Embryonic facial prominence (tissue), 1 donor: Measurements from ENCODE around the gene AMER2.
"Not testable (repeated sequence)": the region's sequence is repeated elsewhere in the genome, so short reads cannot be mapped to it uniquely, and the experiment has no call there.

Experiments
- DNase-seq: peaks from one replicate; pipeline ENCODE4 v3.0.0-alpha.2; 2016; ENCODE audit errors: extremely low spot score

AMER2 gene

DNA sequence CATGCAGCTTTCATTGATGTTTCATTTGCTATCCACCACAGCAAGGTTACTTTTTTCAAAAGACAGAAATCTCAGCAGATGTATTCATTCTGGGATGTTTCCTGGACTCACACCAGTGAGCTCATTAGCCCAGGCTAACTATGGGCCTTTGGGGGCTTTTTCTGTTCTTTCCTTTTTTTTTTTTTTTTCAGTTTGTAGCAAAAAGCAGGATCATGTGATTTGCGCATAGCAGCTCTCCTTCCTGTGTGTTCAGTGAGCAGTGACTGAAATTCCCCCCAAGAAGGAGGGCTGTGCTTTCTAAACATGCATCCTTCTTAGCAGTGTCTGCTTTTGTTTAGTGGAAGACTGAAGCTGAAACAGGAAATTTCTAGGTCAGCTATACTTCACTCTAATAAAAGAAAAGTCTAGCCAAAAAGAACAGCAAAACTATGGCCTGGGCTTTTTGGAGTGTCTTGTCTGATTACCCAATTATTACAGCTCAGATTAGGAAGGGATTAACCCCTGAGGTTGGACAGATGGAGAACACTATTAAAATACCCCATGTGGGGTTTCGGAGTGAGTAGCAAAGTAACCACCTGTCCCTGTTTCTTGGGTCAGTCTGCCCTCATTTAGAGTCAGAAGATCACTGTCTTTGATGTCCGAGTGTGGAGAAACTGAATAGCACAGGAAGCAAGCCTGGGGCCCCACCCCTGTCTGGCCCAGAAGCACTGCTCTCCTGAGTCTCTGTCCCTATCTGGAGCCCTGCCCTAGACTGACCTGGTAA lies 8.9 kb upstream of the AMER2 start:
- peak; percentile 22 for DNase-seq

DNA sequence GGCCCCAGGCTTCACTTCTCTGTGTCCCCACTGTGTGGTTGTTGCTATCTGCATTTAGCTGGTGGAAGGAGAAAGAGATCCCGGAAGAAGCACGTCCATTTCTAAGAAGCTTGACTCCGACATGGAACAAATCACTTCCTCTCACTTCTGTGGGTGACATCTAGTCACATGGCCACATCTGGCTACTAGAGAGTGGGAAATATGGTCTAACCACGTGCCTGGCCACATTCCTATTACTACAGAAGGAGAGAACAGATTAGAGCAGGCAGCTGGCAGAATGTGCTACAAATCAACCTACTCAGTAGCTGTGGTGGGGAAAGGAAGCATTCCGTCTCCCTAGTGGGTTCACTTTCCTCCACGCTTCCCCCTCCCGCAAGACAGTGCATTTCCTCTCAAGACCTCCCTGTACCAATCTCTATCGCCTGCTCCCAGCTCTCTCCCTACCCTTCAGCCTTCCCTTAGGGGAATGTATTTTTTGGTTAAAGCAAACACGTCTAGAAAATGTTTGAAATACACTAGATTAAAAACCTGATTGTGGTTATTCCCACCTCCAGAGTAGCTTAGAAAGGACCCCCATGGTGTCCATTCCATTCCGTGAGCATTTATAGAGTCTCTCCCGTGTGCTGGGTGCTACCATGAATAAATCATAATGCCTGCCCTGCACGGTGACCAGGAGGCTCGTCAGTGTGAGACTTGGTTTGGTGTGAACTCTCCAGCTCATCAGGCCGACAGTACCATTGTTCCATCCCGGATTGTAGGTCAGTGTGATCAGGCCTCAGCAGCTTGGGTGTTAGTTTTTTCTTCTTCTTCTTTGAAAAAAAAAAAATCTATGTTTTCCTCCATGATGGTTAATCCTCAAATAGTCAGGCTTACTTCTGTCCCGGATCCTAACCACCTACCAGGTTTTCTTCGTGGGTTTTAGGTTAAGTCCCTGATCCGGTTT lies 8.0 kb upstream of the AMER2 start:
- DNase-seq = no peak

DNA sequence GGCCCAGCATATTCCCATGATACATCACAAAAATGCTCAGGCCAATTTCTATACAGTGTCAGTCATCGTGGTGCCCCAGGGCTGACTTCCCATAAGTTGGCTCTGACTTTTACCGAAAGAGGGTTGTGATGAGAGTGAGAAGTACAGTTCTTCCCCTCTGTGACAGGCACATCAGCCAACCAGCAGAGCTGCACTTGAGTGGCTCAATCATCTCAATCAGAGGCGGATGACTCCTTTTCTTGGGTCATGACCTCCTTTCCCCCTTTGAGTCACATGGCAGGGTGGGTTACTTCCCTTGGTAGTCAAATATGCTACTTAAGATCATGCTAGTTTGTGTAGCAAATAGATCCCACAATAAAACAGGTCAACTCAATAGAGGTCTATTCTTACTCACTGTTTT lies 6.9 kb upstream of the AMER2 start:
- no peak for DNase-seq

DNA sequence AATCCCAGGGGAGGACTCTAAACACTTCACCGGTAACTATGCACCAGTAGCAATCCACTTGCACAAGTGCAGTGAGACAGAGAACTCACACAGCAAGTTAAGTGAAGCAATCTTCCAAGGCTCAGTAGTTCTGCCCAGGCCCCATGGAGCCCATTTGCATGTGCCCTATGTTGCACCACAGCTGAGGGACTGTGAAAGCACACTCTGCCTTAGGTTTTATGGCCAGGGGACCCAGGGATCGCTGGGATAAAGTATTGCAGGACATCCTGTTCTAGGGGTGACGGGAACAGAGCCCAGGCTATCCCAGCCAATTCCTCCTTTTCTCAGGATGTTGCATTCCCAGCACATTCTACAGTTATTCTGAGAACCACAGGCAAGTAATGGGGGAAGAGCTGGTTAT lies 6.0 kb upstream of the AMER2 start:
- DNase-seq = no peak

DNA sequence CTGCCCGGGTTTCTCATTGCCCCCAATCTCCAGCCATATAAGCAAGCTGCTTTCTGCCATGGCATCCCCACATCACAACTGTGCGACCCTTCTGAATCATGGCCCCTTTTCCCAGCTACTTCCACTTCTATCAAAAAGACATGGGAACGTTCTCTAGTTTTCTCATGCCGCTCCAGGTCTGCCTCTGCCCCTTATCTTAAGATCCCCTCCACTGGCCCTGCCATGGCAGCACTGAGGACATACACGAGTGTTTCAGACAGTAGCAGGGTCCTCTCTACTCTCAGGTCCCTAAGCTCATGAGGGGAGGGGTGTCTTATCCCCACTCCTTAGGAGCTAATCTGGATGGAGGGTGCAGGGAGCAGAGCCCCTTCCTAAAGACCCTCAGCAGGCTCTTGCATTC lies 5.5 kb upstream of the AMER2 start:
- DNase-seq = no peak

DNA sequence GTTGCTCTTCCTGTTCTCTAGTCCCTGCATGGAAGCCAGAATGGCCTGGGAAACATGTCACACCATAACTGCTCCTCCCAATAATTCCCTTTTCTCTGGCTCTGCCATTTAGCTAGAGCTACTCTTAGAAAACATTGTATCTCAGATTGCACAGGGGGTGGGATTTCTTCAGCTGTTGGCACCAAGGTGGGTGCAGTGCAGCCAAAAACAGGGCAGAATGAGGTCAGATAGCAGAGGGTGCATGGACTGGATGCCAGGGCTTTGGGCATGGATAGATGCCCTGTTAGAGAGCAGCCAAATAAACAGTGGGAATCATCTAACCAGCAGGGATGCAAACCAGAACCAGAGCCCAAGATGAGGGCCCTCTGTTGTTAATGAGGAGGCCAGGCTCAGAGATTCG lies 4.9 kb upstream of the AMER2 start:
- DNase-seq = no peak

DNA sequence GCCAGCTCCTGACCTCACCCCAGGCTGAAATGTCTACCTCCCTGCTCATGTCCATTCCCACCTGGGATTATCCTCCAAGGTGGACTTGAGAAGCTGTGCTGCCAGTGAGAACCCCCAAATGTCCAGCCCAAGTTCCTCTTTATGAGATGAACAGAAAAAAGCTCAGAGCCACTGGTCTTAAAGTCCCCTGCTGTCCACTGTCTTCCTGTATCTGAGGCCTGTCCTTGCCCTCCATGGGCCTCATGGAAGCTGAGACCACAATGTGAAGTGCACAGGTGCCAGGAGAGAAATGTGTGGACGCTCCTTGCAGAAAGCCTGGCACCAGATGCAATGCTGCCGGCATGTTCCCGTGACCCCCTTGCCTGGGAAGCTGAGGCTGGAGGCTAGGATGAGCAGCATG lies 3.3 kb upstream of the AMER2 start:
- DNase-seq = no peak

DNA sequence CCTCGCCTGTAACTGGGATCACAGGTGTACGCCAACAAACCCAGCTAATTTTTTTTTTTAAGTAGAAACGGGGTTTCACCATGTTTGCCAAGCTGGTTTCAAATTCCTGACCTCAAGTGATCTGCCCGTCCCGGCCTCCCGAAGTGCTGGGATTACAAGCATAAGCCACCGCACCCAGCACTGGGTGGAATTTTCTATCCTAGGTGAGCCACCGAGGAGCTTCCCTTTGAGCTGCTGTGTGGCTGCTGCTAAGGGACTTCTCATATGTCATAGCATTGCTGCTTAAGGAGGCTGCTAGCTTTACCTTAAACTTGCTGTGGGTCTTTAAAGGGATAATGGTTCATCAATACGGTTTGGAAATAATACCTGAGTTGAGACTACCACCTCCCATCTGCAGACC lies 2.9 kb upstream of the AMER2 start:
- no peak for DNase-seq

DNA sequence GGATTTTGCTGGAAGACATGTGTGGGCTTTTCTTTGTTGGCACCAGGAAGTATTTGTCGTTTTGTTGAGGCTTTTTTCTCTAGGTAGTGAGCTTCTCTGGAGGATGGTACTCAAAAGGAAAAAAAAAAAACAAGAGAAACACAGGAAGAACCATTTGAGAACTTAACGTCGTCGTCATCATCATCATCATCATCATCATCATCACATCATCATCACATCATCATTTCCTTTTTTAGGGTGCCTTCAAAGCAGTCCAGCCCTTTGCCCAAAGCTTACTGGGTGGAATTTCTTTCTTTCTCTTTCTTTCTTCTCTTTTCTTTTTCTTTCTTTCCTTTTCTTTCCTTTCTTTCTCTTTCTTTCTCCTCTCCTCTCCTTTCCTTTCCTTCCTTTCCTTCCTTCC lies 2.2 kb upstream of the AMER2 start:
- DNase-seq = no peak

DNA sequence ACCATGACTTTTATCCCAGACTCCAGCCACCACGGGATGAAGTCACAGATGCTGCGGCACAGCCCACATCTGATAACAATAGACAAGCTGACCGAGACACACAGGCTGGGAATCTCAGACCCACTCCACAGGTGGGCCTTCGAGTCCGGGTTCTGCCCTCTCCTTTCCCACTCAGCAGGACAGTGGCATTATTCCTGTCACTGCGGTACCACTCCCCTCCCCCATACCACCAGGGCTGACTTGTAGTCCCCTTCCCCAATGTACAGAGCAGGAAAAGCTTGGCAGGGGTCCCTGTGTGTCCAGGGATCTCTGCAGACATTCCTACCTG lies 179 bp upstream of the AMER2 start:
- no peak for DNase-seq

DNA sequence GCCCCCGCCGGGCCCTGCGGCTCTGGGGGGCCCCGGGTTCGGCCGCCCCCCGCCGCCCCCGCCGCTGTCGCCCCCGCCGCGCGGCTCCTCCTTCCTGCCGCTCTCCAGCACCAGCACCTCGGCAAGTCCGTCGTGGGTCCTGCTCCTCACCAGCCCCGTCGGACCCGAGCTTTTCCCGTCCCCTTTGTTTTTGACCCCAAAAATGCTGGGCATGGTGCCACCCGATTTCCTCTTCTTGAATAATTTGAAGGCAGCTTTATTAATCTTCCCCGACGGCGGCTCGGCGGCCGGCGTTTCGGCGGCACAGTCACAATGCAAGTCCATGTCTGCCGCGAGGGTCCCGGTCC lies 945 bp downstream of the AMER2 start:
- DNase-seq = no peak

DNA sequence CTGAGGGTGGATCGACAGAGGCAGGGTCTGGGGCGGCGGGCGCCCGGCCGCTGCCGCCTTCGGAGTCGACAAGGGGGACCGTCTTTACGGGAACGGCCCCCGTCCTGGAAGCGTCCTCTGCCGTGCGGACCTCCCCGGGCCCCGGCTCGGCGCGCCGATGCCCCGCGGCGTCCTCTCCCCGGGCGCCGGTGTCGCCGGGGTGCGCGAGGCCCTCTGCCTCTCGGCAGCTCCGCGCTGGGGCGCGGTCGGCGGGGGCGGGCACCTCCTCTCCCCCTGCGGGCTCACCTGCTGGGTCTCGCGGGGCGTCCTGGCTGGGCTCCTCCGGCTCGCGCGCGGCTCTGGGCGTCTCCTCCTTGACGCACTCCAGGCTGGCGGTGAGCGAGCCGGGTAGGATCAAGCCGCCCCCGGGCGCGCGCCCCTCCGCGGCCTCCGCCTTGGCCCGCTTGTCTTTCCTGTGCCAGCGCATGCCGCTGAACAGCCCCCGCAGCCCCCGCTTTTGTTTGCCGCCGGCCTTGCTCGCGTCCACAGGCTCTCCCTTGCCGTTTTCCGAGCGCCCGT lies 1.5 kb downstream of the AMER2 start:
- DNase-seq = no peak

DNA sequence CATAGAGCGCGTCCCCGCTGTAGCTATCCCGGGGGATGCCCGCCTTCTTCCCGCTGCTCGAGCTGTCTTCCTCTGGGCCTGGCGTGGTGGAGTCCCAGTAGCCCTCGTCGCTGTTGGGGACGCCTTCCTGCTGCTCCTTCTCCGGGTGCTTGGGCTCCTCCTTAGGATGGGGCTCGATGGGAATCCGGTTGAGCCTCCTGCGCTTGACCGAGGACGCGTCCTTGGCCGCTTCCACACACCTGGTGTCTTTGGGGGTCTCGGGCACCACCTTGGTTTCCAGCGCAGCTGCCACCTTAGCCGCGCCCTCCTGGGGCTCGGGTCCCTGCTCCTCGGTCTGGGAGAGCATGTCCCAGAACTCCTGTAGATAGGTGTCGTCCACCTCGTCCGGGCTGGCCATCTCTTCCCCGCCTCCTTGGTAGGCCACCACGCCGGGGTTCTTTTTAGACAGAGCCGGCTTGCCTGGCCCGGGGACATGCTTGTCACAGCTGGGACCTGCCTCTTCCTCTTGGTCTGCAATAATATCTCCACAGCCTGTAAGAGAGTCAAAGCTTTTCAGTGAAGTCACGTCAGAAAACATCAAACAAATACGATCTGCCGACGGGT lies 2.0 kb downstream of the AMER2 start:
- DNase-seq = no peak

DNA sequence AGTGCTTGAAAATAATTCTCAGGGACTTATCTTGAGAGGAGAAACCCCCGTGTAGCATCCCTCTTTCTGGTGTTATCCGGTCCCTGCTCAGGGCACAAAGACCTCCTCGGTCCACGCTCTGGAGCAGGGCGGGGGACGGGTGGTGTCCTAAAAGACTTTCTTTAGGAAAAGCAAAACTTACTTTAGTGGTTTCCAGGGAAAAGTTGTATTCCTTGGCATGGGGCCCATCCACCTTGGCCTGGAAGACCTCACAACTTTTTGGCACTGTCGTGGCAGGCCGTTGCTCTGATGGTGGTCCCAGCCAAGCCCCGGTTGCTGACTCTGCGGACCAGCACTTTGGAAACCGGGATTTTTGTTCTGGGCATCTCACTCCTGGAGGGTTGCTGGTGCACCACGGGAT lies 2.7 kb downstream of the AMER2 start:
- DNase-seq = no peak

DNA sequence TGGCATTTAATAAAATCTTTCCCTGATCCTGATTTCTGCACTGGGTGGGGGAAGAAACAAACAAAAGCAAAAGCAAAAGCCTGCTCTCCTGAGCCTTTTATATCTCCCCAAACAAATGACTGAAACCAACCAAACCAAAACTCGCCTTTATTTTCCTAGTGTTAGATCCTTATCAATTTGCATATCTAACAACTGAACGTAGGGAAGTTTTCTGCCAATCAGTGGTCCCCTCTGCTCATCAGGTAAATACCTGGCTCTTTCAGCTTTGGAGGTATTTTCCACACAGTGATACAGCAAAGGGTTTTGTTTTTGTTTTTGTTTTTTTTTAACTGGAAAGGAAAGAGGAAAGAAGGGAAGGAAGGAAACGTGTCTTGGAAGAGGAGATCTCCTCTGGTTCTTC lies 3.3 kb downstream of the AMER2 start:
- no peak for DNase-seq

DNA sequence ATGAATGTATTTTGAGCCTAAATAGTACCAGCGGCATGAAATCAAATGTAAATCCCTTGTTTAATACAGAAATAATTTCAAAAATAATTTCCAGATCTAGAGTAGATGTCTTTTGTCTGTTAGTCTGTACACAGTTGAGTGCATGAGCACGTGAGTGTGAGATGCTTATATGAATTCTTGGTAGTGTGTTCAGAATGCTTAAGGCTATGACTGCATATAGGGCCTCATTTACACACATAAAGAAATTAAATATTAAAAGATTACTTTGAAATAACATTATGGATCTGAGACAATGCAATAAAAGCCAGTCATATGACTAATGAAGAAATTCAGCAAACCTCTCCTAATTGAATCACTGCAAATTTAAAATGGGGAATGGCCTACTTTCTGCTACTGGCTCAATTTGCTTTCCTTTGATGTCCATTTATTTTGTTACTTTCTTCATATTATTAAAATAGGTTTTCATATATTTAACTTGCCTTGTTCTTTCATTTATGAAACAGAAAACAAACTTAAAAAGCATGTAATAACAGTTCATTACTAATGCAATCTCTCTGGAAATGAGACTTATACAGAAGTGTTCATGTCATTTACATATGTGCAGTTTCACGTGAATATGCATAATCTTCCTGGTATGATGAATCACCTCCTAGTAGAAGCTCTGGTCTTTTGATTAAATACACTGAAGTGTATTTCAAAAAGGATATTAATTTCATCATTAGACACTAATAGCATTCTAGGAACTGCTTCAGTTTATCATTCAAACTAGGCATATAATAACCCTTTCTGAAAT lies 4.5 kb downstream of the AMER2 start:
- no peak for DNase-seq

DNA sequence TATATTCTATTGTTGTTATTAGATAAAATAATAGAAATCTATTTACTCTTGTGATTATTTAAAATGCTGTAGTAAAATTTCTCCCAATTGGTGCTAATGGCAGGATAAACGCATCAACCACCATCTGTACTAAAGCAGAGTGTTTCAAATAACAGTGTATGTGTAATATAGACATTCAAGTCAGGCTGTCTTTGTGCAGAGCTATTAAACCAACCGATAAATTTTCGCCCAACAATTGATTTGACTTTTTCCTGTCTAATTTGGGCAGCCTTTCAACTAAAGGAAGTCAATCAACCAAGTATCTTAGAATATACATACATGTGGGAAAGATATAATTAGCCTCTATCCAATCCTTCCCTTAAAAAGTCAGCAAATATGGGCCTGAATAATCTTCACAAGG lies 5.8 kb downstream of the AMER2 start:
- DNase-seq = no peak

DNA sequence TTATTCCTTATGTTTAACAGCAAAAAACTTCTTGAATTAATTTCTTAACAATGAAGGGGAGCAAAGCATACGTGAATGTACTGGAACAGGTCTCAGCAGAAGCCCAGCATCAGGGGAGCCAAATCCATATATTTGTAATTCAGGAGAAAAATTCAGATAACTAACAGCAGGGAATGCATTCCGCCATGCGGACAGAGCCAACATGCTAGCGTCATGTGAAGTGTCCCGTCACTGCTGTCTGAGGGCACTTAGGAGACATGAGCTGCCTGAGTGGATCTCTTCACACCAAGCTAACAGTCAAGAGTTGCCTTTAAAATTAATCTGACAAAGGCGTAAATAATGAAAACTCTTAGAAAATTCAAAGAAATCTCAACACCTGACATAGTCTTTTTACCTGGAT lies 6.4 kb downstream of the AMER2 start:
- DNase-seq = no peak

DNA sequence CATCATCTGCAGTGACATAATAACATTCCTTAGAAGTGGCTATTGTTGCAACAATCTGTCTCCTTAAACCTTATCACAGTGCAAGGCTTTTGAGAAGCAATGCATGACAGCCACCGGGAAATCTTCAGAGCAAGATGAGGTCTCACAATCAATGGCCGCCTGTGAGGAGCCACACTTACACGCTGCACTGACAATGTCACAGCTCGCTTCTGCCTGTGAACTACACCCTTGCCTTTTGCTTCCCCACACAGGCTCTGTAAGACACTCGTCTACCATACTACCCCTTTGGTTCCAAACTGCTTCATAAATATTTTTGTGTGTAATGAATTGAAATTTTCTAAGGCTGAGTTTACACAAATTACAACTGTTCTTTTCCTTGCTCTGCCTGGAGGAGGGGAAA lies 6.9 kb downstream of the AMER2 start:
- not testable (repeated sequence) for DNase-seq

DNA sequence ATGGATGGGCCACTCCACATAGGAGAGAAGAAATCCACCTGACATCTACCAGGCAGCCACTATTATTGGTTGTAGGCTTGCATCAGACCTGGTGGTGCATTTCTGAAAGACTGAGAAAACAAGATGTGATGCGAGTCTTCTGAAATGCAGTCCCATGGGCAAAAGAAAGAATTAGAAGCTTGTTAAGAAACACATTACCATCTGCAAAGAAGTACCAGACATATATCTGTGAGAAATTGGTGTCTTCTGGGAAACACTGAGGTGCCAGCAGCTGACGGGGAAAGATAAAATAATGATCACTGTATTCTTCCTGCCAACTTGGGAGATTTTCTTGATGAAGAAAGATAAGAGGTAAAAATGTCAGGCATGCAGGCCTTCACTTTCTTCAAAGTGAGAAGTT lies 14.4 kb downstream of the AMER2 start:
- DNase-seq = no peak

DNA sequence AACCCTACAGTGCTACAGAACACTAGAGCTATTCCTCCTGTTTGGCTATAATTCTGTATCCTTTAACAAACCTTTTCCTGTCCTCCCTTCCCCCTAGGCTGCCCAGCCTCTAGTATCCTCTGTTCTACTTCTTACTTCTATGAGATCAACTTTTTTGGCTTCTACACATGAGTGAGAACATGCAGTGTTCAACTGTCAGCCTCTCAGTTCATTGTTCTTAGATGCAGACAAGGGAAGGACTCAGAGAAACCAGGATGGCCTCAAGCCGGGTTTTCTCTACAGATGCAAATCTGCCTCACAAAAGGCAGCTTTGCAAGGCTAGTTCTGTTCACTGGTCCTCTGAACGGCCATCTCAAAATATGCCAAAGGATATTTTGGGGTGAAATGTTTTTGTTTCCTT lies 18.4 kb downstream of the AMER2 start:
- DNase-seq = no peak

DNA sequence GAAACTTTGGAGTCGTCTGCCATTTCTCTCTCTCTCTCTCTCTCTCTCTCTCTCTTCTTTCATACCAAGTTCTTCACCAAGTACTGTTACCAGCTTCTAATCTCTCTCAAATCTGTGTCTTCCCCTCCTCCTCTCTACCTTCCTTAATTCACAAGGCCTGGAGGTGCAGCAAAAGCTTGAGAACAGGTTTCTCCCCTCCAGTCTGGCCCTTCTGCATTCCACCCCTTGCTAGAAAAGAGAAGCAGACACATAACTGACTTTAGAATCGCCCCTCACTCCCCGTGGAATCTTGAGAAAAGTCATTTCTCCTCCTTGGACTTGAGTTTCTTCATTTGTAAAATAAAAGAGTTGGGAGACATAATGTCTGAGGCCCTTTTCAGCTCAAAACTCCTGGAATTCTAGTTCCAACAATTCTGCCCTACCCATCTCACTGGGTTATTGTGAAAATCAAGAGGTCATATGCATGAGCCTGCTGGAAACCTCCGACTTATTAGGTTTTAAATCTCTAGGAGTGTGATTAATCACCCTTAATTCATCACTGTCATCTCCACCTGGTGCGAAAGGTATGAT lies 20.4 kb downstream of the AMER2 start:
- DNase-seq = no peak
